Trophoblast cell (in vitro differentiated cells and primary cell): ENCODE data around the gene CD300C.
"Not testable (repeated sequence)": the region's sequence is repeated elsewhere in the genome, so short reads cannot be mapped to it uniquely, and the experiment has no call there.

ENCODE experiments used
- DNase-seq, 2 donors: peaks; one replicate each; pipeline ENCODE4 v3.0.0-alpha.2; 2016
- H2AFZ ChIP-seq: 2 replicates; pipeline ENCODE4 v1.6.1; 2013; ENCODE audit warnings: low read length, moderate library complexity, mild to moderate bottlenecking; ENCODE audit not compliant: insufficient read depth, poor library complexity
- H2AK5ac ChIP-seq: 2 replicates; pipeline ENCODE4 v1.6.1; 2013; ENCODE audit warnings: mild to moderate bottlenecking, low read length
- H2BK120ac ChIP-seq: 2 replicates; pipeline ENCODE4 v1.6.1; 2013; ENCODE audit warnings: low read length, mild to moderate bottlenecking, moderate library complexity; ENCODE audit not compliant: insufficient read depth, poor library complexity
- H2BK12ac ChIP-seq: 2 replicates; pipeline ENCODE4 v1.6.1; 2013; ENCODE audit warnings: mild to moderate bottlenecking, low read length, moderate library complexity
- H2BK5ac ChIP-seq: 2 replicates; pipeline ENCODE4 v1.6.1; 2013; ENCODE audit warnings: low read length, low read depth, moderate library complexity, mild to moderate bottlenecking; ENCODE audit not compliant: poor library complexity
- H3K14ac ChIP-seq: 2 replicates; pipeline ENCODE4 v1.6.1; 2013; ENCODE audit warnings: mild to moderate bottlenecking, low read length
- H3K18ac ChIP-seq: 2 replicates; pipeline ENCODE4 v1.6.1; 2013; ENCODE audit warnings: mild to moderate bottlenecking, low read length
- H3K23ac ChIP-seq: 2 replicates; pipeline ENCODE4 v1.6.1; 2013; ENCODE audit warnings: low read length
- H3K27ac ChIP-seq: 2 replicates; pipeline ENCODE4 v1.5.1; 2013; ENCODE audit warnings: low read depth, mild to moderate bottlenecking, inconsistent platforms, low read length, moderate library complexity
- H3K27me3 ChIP-seq: 2 replicates; pipeline ENCODE4 v1.6.1; 2013; ENCODE audit warnings: inconsistent platforms, mild to moderate bottlenecking, low read length, moderate library complexity; ENCODE audit not compliant: insufficient read depth
- H3K36me3 ChIP-seq, 2 experiments: 1 replicate in 1 of 2; 2 replicates in 1 of 2; pipeline ENCODE4 v1.6.1; 2013; ENCODE audit warnings: low read length in 2 of 2, mild to moderate bottlenecking in 2 of 2, moderate library complexity in 1 of 2; ENCODE audit not compliant: insufficient read depth in 2 of 2, control insufficient read depth in 1 of 2
- H3K4ac ChIP-seq: 2 replicates; pipeline ENCODE4 v1.6.1; 2013; ENCODE audit warnings: low read depth, mild to moderate bottlenecking, low read length, moderate library complexity
- H3K4me1 ChIP-seq, 2 experiments: 1 replicate in 1 of 2; 2 replicates in 1 of 2; pipeline ENCODE4 v1.6.1; 2013; ENCODE audit warnings: low read length in 2 of 2, mild to moderate bottlenecking in 2 of 2, moderate library complexity in 1 of 2; ENCODE audit not compliant: insufficient read depth in 2 of 2, control insufficient read depth in 1 of 2
- H3K4me2 ChIP-seq: 2 replicates; pipeline ENCODE4 v1.6.1; 2013; ENCODE audit warnings: inconsistent platforms, mild to moderate bottlenecking, low read length, moderate library complexity
- H3K4me3 ChIP-seq: 2 replicates; pipeline ENCODE4 v1.5.1; 2013; ENCODE audit warnings: mild to moderate bottlenecking, low read depth, low read length, inconsistent platforms
- H3K79me1 ChIP-seq: one replicate; pipeline ENCODE4 v1.6.1; 2013; ENCODE audit warnings: low read length
- H3K79me2 ChIP-seq: 2 replicates; pipeline ENCODE4 v1.6.1; 2013; ENCODE audit warnings: low read length, mild to moderate bottlenecking; ENCODE audit not compliant: control insufficient read depth, insufficient read depth, poor library complexity
- H3K9ac ChIP-seq: 2 replicates; pipeline ENCODE4 v1.6.1; 2013; ENCODE audit warnings: mild to moderate bottlenecking, low read length
- H3K9me3 ChIP-seq: 2 replicates; pipeline ENCODE4 v1.6.1; 2013; ENCODE audit warnings: low read depth, mild to moderate bottlenecking, control low read depth, inconsistent platforms, low read length; ENCODE audit not compliant: insufficient read depth
- H4K12ac ChIP-seq: 2 replicates; pipeline ENCODE4 v1.6.1; 2013; ENCODE audit warnings: low read depth, mild to moderate bottlenecking, low read length, moderate library complexity
- H4K8ac ChIP-seq: 2 replicates; pipeline ENCODE4 v1.6.1; 2013; ENCODE audit warnings: low read depth, mild to moderate bottlenecking, low read length, moderate library complexity
- H4K91ac ChIP-seq: one replicate; pipeline ENCODE4 v1.6.1; 2013; ENCODE audit warnings: low read depth, mild to moderate bottlenecking, low read length, moderate library complexity
- WGBS: extraction: QIAGEN DNeasy Blood & Tissue Kit; methylation state at CpG from one replicate; pipeline ENCODE4 v1.1.7; 2013; ENCODE audit warnings: missing lambda C conversion rate; ENCODE audit not compliant: insufficient read length, insufficient coverage; ENCODE audit errors: extremely low coverage; 5-methylcytosine and 5-hydroxymethylcytosine counted together

Gene CD300C

GRCh38 chr17:74558882-74559519 lies 13.1 kb upstream of the CD300C start:
- WGBS: no CpG with 5 or more reads among the region's 6 CpGs
- Histone ChIP-seq H3K4me3 (no peak overlapping the region), H3K79me2 (no peaks in the 10 kb centered on the region), H4K91ac (no peak overlapping the region), H3K9me3 (peaks cover 4% of the 10 kb centered on the region), H3K4ac (no peak overlapping the region), H3K27ac (no peak overlapping the region), H2BK5ac (no peak overlapping the region), H3K23ac (no peak overlapping the region), H2AFZ (no peak overlapping the region), H3K27me3 (no peaks in the 10 kb centered on the region), H4K12ac (no peak overlapping the region), H4K8ac (no peak overlapping the region), H3K9ac (no peak overlapping the region), H3K4me1 (no peaks in the 10 kb centered on the region), H3K14ac (no peak overlapping the region), H3K79me1 (no peaks in the 10 kb centered on the region), H2BK12ac (no peak overlapping the region), H3K4me2 (no peak overlapping the region), H2AK5ac (no peak overlapping the region), H2BK120ac (no peak overlapping the region), H3K36me3 (no peaks in the 10 kb centered on the region), H3K18ac (no peak overlapping the region)
- no peak for DNase-seq

DNA sequence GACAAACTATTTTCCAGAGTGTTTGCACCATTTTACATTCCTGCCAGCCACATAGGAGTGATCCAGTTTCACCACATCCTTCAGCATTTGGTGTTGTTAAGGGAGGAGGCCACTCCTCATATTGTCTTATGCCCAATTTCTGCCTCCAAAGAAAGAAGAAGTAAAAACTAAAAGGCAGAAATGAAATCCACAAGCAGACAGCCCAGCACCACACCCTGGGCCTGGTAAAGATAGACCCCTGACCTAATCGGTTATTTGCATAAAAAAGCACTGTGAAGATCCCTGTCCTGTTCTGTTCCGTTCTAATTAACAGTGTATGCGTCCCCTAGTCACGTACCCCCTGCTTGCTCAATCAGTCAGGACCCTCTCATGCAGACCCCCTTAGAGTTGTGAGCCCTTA lies 12.5 kb upstream of the CD300C start:
- not testable (repeated sequence) for H4K91ac ChIP-seq, H2BK12ac ChIP-seq, H2BK5ac ChIP-seq, H3K23ac ChIP-seq, H4K8ac ChIP-seq, H3K4me1 ChIP-seq, H3K4me3 ChIP-seq, H3K27ac ChIP-seq, H3K27me3 ChIP-seq, DNase-seq, H3K79me1 ChIP-seq, H3K9me3 ChIP-seq, H2AK5ac ChIP-seq, H3K18ac ChIP-seq, H4K12ac ChIP-seq, H3K14ac ChIP-seq, H3K36me3 ChIP-seq, H3K79me2 ChIP-seq, H3K4me2 ChIP-seq, H3K4ac ChIP-seq, H3K9ac ChIP-seq, H2BK120ac ChIP-seq, H2AFZ ChIP-seq
- WGBS: no CpG with 5 or more reads among the region's 4 CpGs

- Histone ChIP-seq H2BK5ac (no peak overlapping the region), H3K4ac (no peak overlapping the region), H2BK12ac (no peak overlapping the region), H3K4me1 (no peaks in the 10 kb centered on the region), H3K14ac (no peak overlapping the region), H4K8ac (no peak overlapping the region), H3K79me2 (no peaks in the 10 kb centered on the region), H4K12ac (no peak overlapping the region), H3K4me3 (no peak overlapping the region), H3K18ac (no peak overlapping the region), H3K9me3 (no peaks in the 10 kb centered on the region), H2AFZ (no peak overlapping the region), H4K91ac (no peak overlapping the region), H2AK5ac (no peak overlapping the region), H2BK120ac (no peak overlapping the region), H3K9ac (no peak overlapping the region), H3K79me1 (no peaks in the 10 kb centered on the region), H3K36me3 (no peaks in the 10 kb centered on the region), H3K4me2 (no peak overlapping the region), H3K27me3 (no peaks in the 10 kb centered on the region), H3K27ac (no peak overlapping the region), H3K23ac (no peak overlapping the region)
- WGBS: no CpG with 5 or more reads among the region's 7 CpGs
- DNase-seq: no peak
Observed at GRCh38 chr17:74555427-74555940, 9.6 kb upstream of the CD300C start.

GRCh38 chr17:74554909-74555308 lies 9.0 kb upstream of the CD300C start:
- Histone ChIP-seq H3K14ac (no peak overlapping the region), H2BK120ac (no peak overlapping the region), H2AK5ac (no peak overlapping the region), H3K79me2 (no peaks in the 10 kb centered on the region), H4K8ac (no peak overlapping the region), H3K9me3 (no peaks in the 10 kb centered on the region), H3K27me3 (no peaks in the 10 kb centered on the region), H4K91ac (no peak overlapping the region), H2BK12ac (no peak overlapping the region), H3K4me2 (no peak overlapping the region), H2AFZ (no peak overlapping the region), H3K23ac (no peak overlapping the region), H3K79me1 (no peaks in the 10 kb centered on the region), H3K27ac (no peak overlapping the region), H3K9ac (no peak overlapping the region), H2BK5ac (no peak overlapping the region), H3K4ac (no peak overlapping the region), H3K36me3 (no peaks in the 10 kb centered on the region), H3K18ac (no peak overlapping the region), H3K4me3 (no peak overlapping the region), H3K4me1 (no peaks in the 10 kb centered on the region), H4K12ac (no peak overlapping the region)
- WGBS: no CpG with 5 or more reads among the region's 6 CpGs
- DNase-seq: no peak
